Brain microvascular endothelial cell (primary cell): ENCODE data around the gene KIAA1217.

Experiments used
- DNase-seq: peaks from one replicate; pipeline ENCODE4 v3.0.0-alpha.2; 2020
- H3K27ac ChIP-seq: fragments of 250-450 bp; sonication (Bioruptor Pico); 2 replicates; pipeline ENCODE4 v1.5.1; 2020; ENCODE audit warnings: mild to moderate bottlenecking, moderate library complexity
- H3K27me3 ChIP-seq: fragments of 250-450 bp; sonication (Bioruptor Pico); replicated peaks from 2 replicates; pipeline ENCODE4 v1.5.1; 2020; ENCODE audit warnings: mild to moderate bottlenecking
- H3K36me3 ChIP-seq: fragments of 250-450 bp; sonication (Bioruptor Pico); replicated peaks from 2 replicates; pipeline ENCODE4 v1.5.1; 2020; ENCODE audit warnings: mild to moderate bottlenecking
- H3K4me3 ChIP-seq: 2 replicates; pipeline ENCODE4 v1.5.1; 2011; ENCODE audit warnings: low read depth, mild to moderate bottlenecking, control low read depth, low read length, moderate library complexity
- CTCF ChIP-seq: IDR thresholded peaks from 2 replicates; pipeline ENCODE4 v1.5.1; 2011; ENCODE audit warnings: low read depth, mild to moderate bottlenecking, moderate library complexity, low read length, control low read depth, inconsistent platforms; ENCODE audit errors: missing control alignments
- in situ Hi-C: cut with HindIII; loops from 2 replicates; pipeline ENCODE4 v1.10.0; 2017; ENCODE audit warnings: low sequenced_read_pairs, low pct_ligation_motif_present

Gene KIAA1217

GRCh38 chr10:24213266-24213665 is 4.3 kb downstream of the KIAA1217 start:
- TF ChIP-seq CTCF = no peak
- no peak for DNase-seq
- Histone ChIP-seq H3K36me3 (no peaks in the 10 kb centered on the region), H3K27me3 (no peaks in the 10 kb centered on the region), H3K4me3 (no peak overlapping the region), H3K27ac (no peak overlapping the region)
- in situ Hi-C loops = no loop called here

DNA sequence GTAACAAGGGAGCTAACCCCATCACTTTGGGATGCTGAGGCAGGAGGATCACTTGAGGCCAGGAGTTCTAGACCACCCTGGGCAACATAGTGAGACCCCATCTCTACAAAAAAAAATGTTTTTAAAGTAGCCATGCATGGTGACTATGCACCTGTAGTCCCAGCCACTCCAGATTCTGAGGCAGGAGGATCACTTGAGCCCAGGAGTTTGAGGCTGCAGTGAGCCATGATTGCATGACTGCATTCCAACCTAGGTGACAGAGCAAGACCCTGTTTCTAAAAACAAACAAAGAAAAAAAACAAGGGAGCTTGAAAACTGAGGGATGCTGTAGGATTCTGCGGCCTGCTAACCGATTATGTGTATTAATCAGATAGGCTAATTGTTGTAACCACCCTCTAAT is 4.9 kb downstream of the KIAA1217 start:
- no peak for DNase-seq
- H3K27me3 ChIP-seq = no peaks in the 10 kb centered on the region
- in situ Hi-C loops = no loop called here
- no peak for TF ChIP-seq CTCF
- no peak overlapping the region for H3K4me3 ChIP-seq
- no peaks in the 10 kb centered on the region for H3K36me3 ChIP-seq
- no peak overlapping the region for H3K27ac ChIP-seq

- DNase-seq = no peak
- in situ Hi-C loops = no loop called here
- Histone ChIP-seq H3K27ac (no peak overlapping the region), H3K36me3 (no peaks in the 10 kb centered on the region), H3K4me3 (no peak overlapping the region), H3K27me3 (no peaks in the 10 kb centered on the region)
- TF ChIP-seq CTCF = no peak
Measured at GRCh38 chr10:24214762-24215161, 5.8 kb downstream of the KIAA1217 start.

GRCh38 chr10:24215196-24215595 is 6.3 kb downstream of the KIAA1217 start:
- Histone ChIP-seq H3K36me3 (no peaks in the 10 kb centered on the region), H3K4me3 (no peak overlapping the region), H3K27me3 (no peaks in the 10 kb centered on the region), H3K27ac (no peak overlapping the region)
- in situ Hi-C loops = no loop called here
- TF ChIP-seq CTCF = no peak
- DNase-seq = no peak

DNA sequence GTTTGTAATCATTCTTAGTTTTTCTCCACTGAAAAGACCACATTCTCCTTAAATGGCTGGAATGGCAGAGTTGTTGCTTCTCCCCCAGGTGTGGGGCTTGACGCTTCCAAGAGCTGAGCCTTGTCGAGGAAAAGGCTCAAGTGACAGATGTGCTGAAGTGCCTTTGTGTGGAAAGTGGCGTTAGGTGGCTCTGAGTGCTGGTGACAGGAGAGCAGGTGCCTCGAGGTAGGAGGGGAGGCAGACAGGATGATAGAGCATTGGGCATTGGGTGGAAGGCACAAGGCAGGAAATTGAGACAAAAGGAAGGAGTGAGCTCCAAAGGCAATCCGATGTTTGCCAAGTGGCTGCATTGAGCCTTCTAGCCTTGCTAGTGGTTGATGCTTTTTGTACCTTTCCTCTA is 6.7 kb downstream of the KIAA1217 start:
- DNase-seq = no peak
- H3K27ac ChIP-seq = no peak overlapping the region
- H3K36me3 ChIP-seq = no peaks in the 10 kb centered on the region
- no peaks in the 10 kb centered on the region for H3K27me3 ChIP-seq
- H3K4me3 ChIP-seq = no peak overlapping the region
- in situ Hi-C loops = no loop called here
- no peak for TF ChIP-seq CTCF

GRCh38 chr10:24219963-24220362 is 11.0 kb downstream of the KIAA1217 start:
- Histone ChIP-seq H3K27ac (no peak overlapping the region), H3K27me3 (no peaks in the 10 kb centered on the region), H3K36me3 (no peaks in the 10 kb centered on the region), H3K4me3 (no peak overlapping the region)
- no peak for DNase-seq
- in situ Hi-C loops = no loop called here
- TF ChIP-seq CTCF = no peak
